ENCODE data around the gene GNA12.
A peak's percentile ranks its signal among the peaks of the same experiment; 100 is the strongest.
"Not testable (repeated sequence)": the region's sequence is repeated elsewhere in the genome, so short reads cannot be mapped to it uniquely, and the experiment has no call there.

GNA12 gene

GRCh38 chr7:2699289-2699620, 144.9 kb downstream of the GNA12 start:
- ChIA-PET CTCF (interaction anchor here (0.8 to 5.5 kb wide), 12 partner anchors 8 to 248 kb away, joined by 3 to 65 read pairs (median 5); partner anchors contain the start of gene AMZ1), POLR2A (interaction anchor here (1.5 kb wide), 1 partner anchor 11 kb away, joined by 4 read pairs; no protein-coding TSS in a partner anchor)
- DNase-seq (ENCODE audit: extremely low spot score), result no peak
- TF ChIP-seq CTCF (IDR thresholded peaks at IDR 0.05; ENCODE audit: control extremely low read depth, extremely low read depth, low read depth, missing control alignments), result no peak

GRCh38 chr7:2698581-2699288, 145.4 kb downstream of the GNA12 start:
- DNase-seq (ENCODE audit: extremely low spot score), result peak; percentile 92
- no peak for TF ChIP-seq CTCF (IDR thresholded peaks at IDR 0.05; ENCODE audit: control extremely low read depth, extremely low read depth, low read depth, missing control alignments)
- CTCF ChIA-PET, result interaction anchor here (0.8 to 5.5 kb wide), 12 partner anchors 8 to 247 kb away, joined by 3 to 65 read pairs (median 5); partner anchors contain the start of gene AMZ1
- POLR2A ChIA-PET, result interaction anchor here (1.5 kb wide), 1 partner anchor 11 kb away, joined by 4 read pairs; no protein-coding TSS in a partner anchor

GRCh38 chr7:2694122-2694436, 150.0 kb downstream of the GNA12 start:
- CTCF ChIA-PET, result interaction anchor here (1.1 to 5.2 kb wide), 2 partner anchors 15 to 23 kb away, joined by 5 to 35 read pairs; no protein-coding TSS in a partner anchor
- DNase-seq (ENCODE audit: extremely low spot score); POLR2A ChIA-PET: not testable (repeated sequence)

GRCh38 chr7:2693420-2694121, 150.5 kb downstream of the GNA12 start:
- CTCF ChIA-PET, result interaction anchor here (1.1 to 5.2 kb wide), 2 partner anchors 16 to 23 kb away, joined by 5 to 35 read pairs; no protein-coding TSS in a partner anchor
- DNase-seq (ENCODE audit: extremely low spot score); POLR2A ChIA-PET: not testable (repeated sequence)

GRCh38 chr7:2692543-2692942, 151.6 kb downstream of the GNA12 start:
- DNase-seq (ENCODE audit: extremely low spot score), result no peak

GRCh38 chr7:2691932-2692439, 152.1 kb downstream of the GNA12 start:
- DNase-seq (ENCODE audit: extremely low spot score); POLR2A ChIA-PET: not testable (repeated sequence)
- CTCF ChIA-PET, result interaction anchor here (1.9 to 5.2 kb wide), 3 partner anchors 11 to 21 kb away, joined by 10 to 35 read pairs (median 14); no protein-coding TSS in a partner anchor

More at GRCh38 chr7:2692543-2692942, 151.6 kb downstream of the GNA12 start:
- ChIA-PET CTCF (interaction anchor here (1.9 to 5.2 kb wide), 3 partner anchors 11 to 21 kb away, joined by 10 to 35 read pairs (median 14); no protein-coding TSS in a partner anchor), POLR2A (no interaction called here)
- TF ChIP-seq CTCF (IDR thresholded peaks at IDR 0.05; ENCODE audit: control extremely low read depth, extremely low read depth, low read depth, missing control alignments), result no peak

- no peak for TF ChIP-seq CTCF (IDR thresholded peaks at IDR 0.05; ENCODE audit: control extremely low read depth, extremely low read depth, low read depth, missing control alignments)
- CTCF ChIA-PET, result interaction anchor here (1.9 to 5.2 kb wide), 3 partner anchors 10 to 20 kb away, joined by 10 to 35 read pairs (median 14); no protein-coding TSS in a partner anchor
- DNase-seq (ENCODE audit: extremely low spot score), result no peak
- POLR2A ChIA-PET, result interaction anchor here (0.6 kb wide), 1 partner anchor 46 kb away, joined by 4 read pairs; no protein-coding TSS in a partner anchor
Observed at GRCh38 chr7:2691011-2691707, 152.9 kb downstream of the GNA12 start.

All from GM10248 (cell line).